Esophagus muscularis mucosa (tissue), 4 donors: ENCODE results near the gene SPON1. TPM values are rescaled to one million over a fixed set of nuclear protein-coding genes. Genes with fewer than 3 reads are reported as not detected.

ENCODE experiments used
- DNase-seq: peaks from one replicate; pipeline ENCODE4 v3.0.0-alpha.2; 2017; ENCODE audit errors: extremely low spot score
- H3K27ac ChIP-seq, 4 donors: fragments of 200-600 bp; sonication (generic); replicated peaks in 1 of 4; 1 replicate in 3 of 4; 2 replicates in 1 of 4; pipeline ENCODE4 v1.5.1; 2016 to 2019; ENCODE audit warnings: mild to moderate bottlenecking in 1 of 4
- H3K27me3 ChIP-seq, 4 donors: fragments of 200-600 bp; sonication (generic); one replicate each; pipeline versions ENCODE4 v1.5.1 to v1.6.0; 2016 to 2019
- H3K36me3 ChIP-seq, 4 donors: fragments of 200-600 bp; sonication (generic); one replicate each; pipeline ENCODE4 v1.5.1; 2016 to 2019
- H3K4me1 ChIP-seq, 4 donors: fragments of 200-600 bp; sonication (generic); one replicate each; pipeline ENCODE4 v1.5.1; 2016 to 2019
- H3K4me3 ChIP-seq, 4 donors: fragments of 200-600 bp; sonication (generic); 1 replicate in 2 of 4; 2 replicates in 2 of 4; pipeline ENCODE4 v1.5.1; 2016 to 2019; ENCODE audit warnings: mild to moderate bottlenecking in 4 of 4, moderate library complexity in 1 of 4
- H3K9me3 ChIP-seq, 4 donors: fragments of 200-600 bp; sonication (generic); 1 replicate in 3 of 4; 2 replicates in 1 of 4; pipeline ENCODE4 v1.5.1; 2016 to 2019
- CTCF ChIP-seq, 3 experiments: fragments of 200-600 bp in 2 of 3; fragments of 450-650 bp in 1 of 3; sonication (generic) in 2 of 3; IDR thresholded peaks; one replicate each; pipeline ENCODE4 v1.5.1; 2017 to 2019; ENCODE audit warnings: antibody characterized with exemption in 3 of 3, mild to moderate bottlenecking in 2 of 3, moderate library complexity in 1 of 3
- EP300 ChIP-seq: sonication (generic); formaldehyde crosslinking; IDR thresholded peaks from one replicate; pipeline ENCODE4 v1.6.1; 2017; ENCODE audit warnings: antibody characterized with exemption
- POLR2A ChIP-seq: fragments of 450-650 bp; IDR thresholded peaks from one replicate; pipeline ENCODE4 v1.6.1; 2017; ENCODE audit warnings: antibody characterized with exemption, moderate library complexity, mild to moderate bottlenecking, low read depth
- POLR2AphosphoS5 ChIP-seq, 2 donors: sonication (generic); formaldehyde crosslinking; IDR thresholded peaks; one replicate each; pipeline ENCODE4 v1.6.1; 2017; ENCODE audit warnings: antibody characterized with exemption in 2 of 2
- WGBS: methylation state at CpG from one replicate; pipeline ENCODE4 v1.1.5; 2018; 5-methylcytosine and 5-hydroxymethylcytosine counted together
- intact Hi-C: fragments of 100-400 bp; cut with DNase I; formaldehyde crosslinking; loops from one replicate; pipeline ENCODE4 v1.15.1; 2023
- total RNA-seq, 4 donors: library from RNA; depleted of rRNA; stranded (reverse); fragments of >200 nt; gene quantifications; one replicate each; pipeline versions ENCODE4 v1.1.0 to v1.2.1, GENCODE V29; 2016

The SPON1 gene
- total RNA-seq, 4 donors from 2014 or later = 12.5 to 25.2 (median 19.2) TPM

- Histone ChIP-seq H3K9me3 (no peaks in the 10 kb centered on the region), H3K27ac (no peak overlapping the region), H3K36me3 (no peaks in the 10 kb centered on the region), H3K4me3 (peak overlapping the region; percentile 55 to 60 (median 57)), H3K27me3 (peaks cover 0 to 49% (median 12%) of the 10 kb centered on the region in 4 donors), H3K4me1 (peaks cover 18 to 40% (median 35%) of the 10 kb centered on the region in 4 donors)
- 31% methylated on average over 6 of the region's 7 CpGs for WGBS
- DNase-seq = no peak
- intact Hi-C loops = loop anchor here (5.0 kb wide), 1 partner anchor 68 kb away; no protein-coding TSS in a partner anchor
- TF ChIP-seq CTCF (IDR thresholded peaks at IDR 0.05) = no peak
- no peak for TF ChIP-seq EP300
- no peak for TF ChIP-seq POLR2A
- no peak for TF ChIP-seq POLR2AphosphoS5 (IDR thresholded peaks at IDR 0.05)
These were observed 2.2 kb downstream of the SPON1 start for GRCh38 chr11:13964771-13965074.

- Histone ChIP-seq H3K4me1 (peaks cover 18 to 40% (median 35%) of the 10 kb centered on the region in 4 donors), H3K4me3 (no peak overlapping the region), H3K36me3 (no peaks in the 10 kb centered on the region), H3K27me3 (peaks cover 0 to 49% (median 12%) of the 10 kb centered on the region in 4 donors), H3K9me3 (no peaks in the 10 kb centered on the region), H3K27ac (no peak overlapping the region)
- WGBS = 76% methylated on average over 5 of the region's 5 CpGs
- intact Hi-C loops = loop anchor here (5.0 kb wide), 1 partner anchor 67 kb away; no protein-coding TSS in a partner anchor
- no peak for TF ChIP-seq CTCF (IDR thresholded peaks at IDR 0.05)
- no peak for TF ChIP-seq POLR2AphosphoS5 (IDR thresholded peaks at IDR 0.05)
- TF ChIP-seq EP300 = no peak
- no peak for TF ChIP-seq POLR2A
- no peak for DNase-seq
These were observed 2.8 kb downstream of the SPON1 start for GRCh38 chr11:13965337-13965736.

GRCh38 chr11:13966013-13966412 lies 3.5 kb downstream of the SPON1 start:
- TF ChIP-seq EP300 = no peak
- TF ChIP-seq POLR2A = no peak
- TF ChIP-seq CTCF (IDR thresholded peaks at IDR 0.05) = no peak
- no peak for TF ChIP-seq POLR2AphosphoS5 (IDR thresholded peaks at IDR 0.05)
- intact Hi-C loops = loop anchor here (5.0 kb wide), 1 partner anchor 66 kb away; no protein-coding TSS in a partner anchor
- 79% methylated on average over 3 of the region's 3 CpGs for WGBS
- Histone ChIP-seq H3K4me1 (peaks cover 18 to 42% (median 38%) of the 10 kb centered on the region in 4 donors), H3K27me3 (peaks cover 0 to 46% (median 12%) of the 10 kb centered on the region in 4 donors), H3K27ac (no peak overlapping the region), H3K36me3 (no peaks in the 10 kb centered on the region), H3K9me3 (no peaks in the 10 kb centered on the region), H3K4me3 (no peak overlapping the region)
- no peak for DNase-seq

GRCh38 chr11:13966486-13966885 lies 4.0 kb downstream of the SPON1 start:
- DNase-seq = peak; percentile 68
- Histone ChIP-seq H3K9me3 (no peaks in the 10 kb centered on the region), H3K36me3 (no peaks in the 10 kb centered on the region), H3K4me1 (peaks cover 18 to 46% (median 43%) of the 10 kb centered on the region in 4 donors), H3K4me3 (no peak overlapping the region), H3K27me3 (peaks cover 0 to 41% (median 11%) of the 10 kb centered on the region in 4 donors), H3K27ac (no peak overlapping the region)
- WGBS = 93% methylated on average over 1 of the region's 1 CpG
- TF ChIP-seq POLR2A (no peak), EP300 (no peak), POLR2AphosphoS5 (IDR thresholded peaks at IDR 0.05) (no peak), CTCF (IDR thresholded peaks at IDR 0.05) (no peak)
- intact Hi-C loops = loop anchor here (5.0 kb wide), 1 partner anchor 66 kb away; no protein-coding TSS in a partner anchor

- peak; percentile 24 to 43 (median 36) for TF ChIP-seq CTCF (IDR thresholded peaks at IDR 0.05)
- no peak for TF ChIP-seq EP300
- Histone ChIP-seq H3K27ac (no peak overlapping the region), H3K27me3 (no peaks in the 10 kb centered on the region), H3K4me1 (peaks cover 15 to 32% (median 31%) of the 10 kb centered on the region in 4 donors), H3K4me3 (no peak overlapping the region), H3K9me3 (no peaks in the 10 kb centered on the region), H3K36me3 (no peaks in the 10 kb centered on the region)
- peak; percentile 57 for DNase-seq
- WGBS = 58% methylated on average over 2 of the region's 2 CpGs
- intact Hi-C loops = no loop called here
These were observed 8.5 kb downstream of the SPON1 start for GRCh38 chr11:13970986-13971385.
